SK-N-MC (cell line): Measurements from ENCODE around the gene USB1.

ENCODE experiments used
- DNase-seq: peaks from one replicate; pipeline ENCODE4 v3.0.0-alpha.2; 2011; ENCODE audit warnings: low read depth, low spot score
- H3K27ac ChIP-seq: fragments of 200-600 bp; sonication (generic); 2 replicates; pipeline ENCODE4 v1.5.1; 2016; ENCODE audit warnings: mixed run types
- H3K36me3 ChIP-seq: fragments of 200-600 bp; sonication (generic); 2 replicates; pipeline ENCODE4 v1.6.1; 2017; ENCODE audit warnings: antibody characterized with exemption, low read length, mixed read lengths; ENCODE audit not compliant: insufficient read depth
- H3K4me3 ChIP-seq: fragments of 200-600 bp; sonication (generic); 2 replicates; pipeline ENCODE4 v1.5.1; 2016
- H3K9ac ChIP-seq: fragments of 200-600 bp; sonication (generic); 2 replicates; pipeline ENCODE4 v1.8.0; 2017; ENCODE audit warnings: mixed run types, mixed read lengths; ENCODE audit not compliant: insufficient read length
- H3K9me3 ChIP-seq: fragments of 200-600 bp; sonication (generic); 2 replicates; pipeline ENCODE4 v1.6.1; 2017; ENCODE audit warnings: low read depth, mild to moderate bottlenecking, antibody characterized with exemption, low read length, moderate library complexity, mixed read lengths
- EZH2 ChIP-seq: fragments of 200-600 bp; sonication (generic); IDR thresholded peaks from one replicate; pipeline ENCODE4 v1.6.1; 2017; ENCODE audit warnings: antibody characterized with exemption
- FOXP2 ChIP-seq: optimal IDR thresholded peaks from 2 replicates; pipeline ENCODE3; 2011; ENCODE audit warnings: mild to moderate bottlenecking, moderate library complexity; ENCODE audit not compliant: insufficient read depth; ENCODE audit errors: extremely low read length, control extremely low read depth
- POLR2AphosphoS5 ChIP-seq: IDR thresholded peaks from 2 replicates; pipeline ENCODE4 v1.6.1; 2012; ENCODE audit warnings: mild to moderate bottlenecking, low read depth, low read length, borderline replicate concordance

The USB1 gene

DNA sequence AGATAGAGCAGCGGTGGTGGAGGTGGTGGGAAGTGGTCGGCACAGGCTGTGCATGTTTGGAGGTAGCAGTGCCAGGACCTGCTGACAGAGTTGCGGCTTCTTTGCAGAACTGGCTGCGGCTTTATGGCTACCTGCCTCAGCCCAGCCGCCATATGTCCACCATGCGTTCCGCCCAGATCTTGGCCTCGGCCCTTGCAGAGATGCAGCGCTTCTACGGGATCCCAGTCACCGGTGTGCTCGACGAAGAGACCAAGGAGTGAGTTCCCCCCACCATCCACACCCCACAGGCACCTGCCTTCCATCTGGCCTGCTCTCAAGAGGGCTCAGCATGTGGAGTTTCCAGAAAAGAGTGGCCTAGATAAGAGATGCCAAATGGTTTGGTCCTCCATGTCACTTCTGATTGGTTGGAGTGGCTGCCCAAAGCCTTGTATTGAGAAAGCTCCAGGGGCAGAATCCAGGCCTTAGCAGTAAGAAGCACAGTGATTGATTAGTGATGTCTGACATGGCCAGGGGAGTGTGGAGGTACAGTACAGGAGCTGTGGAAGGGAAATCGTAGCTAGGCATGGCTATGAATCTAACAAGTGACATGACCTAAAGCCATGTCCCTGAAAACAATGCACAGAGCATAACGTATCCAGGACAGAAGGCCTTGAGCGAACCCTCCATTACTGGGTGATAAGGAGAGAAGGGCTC lies 36.3 kb downstream of the USB1 start:
- Histone ChIP-seq H3K4me3 (no peak overlapping the region), H3K27ac (no peak overlapping the region), H3K36me3 (no peaks in the 10 kb centered on the region), H3K9ac (no peak overlapping the region), H3K9me3 (no peaks in the 10 kb centered on the region)
- no peak for TF ChIP-seq FOXP2
- TF ChIP-seq POLR2AphosphoS5 = no peak
- TF ChIP-seq EZH2 = no peak
- DNase-seq = no peak

DNA sequence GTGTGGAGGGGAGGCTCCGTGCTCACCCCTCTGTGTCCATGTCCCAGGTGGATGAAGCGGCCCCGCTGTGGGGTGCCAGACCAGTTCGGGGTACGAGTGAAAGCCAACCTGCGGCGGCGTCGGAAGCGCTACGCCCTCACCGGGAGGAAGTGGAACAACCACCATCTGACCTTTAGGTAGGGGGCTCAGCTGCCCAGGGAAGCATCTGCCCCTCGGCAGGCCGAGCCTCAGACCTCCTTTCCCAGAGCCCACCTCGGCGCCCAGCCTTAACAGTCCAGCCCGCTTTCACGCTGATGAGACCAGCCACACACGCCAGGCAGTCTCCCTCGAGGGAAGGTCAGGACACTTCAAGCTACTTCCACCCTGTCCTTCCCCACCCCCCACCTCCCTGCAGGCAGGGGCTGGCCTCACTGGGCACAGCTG lies 37.0 kb downstream of the USB1 start:
- no peak overlapping the region for H3K9ac ChIP-seq
- no peaks in the 10 kb centered on the region for H3K36me3 ChIP-seq
- H3K9me3 ChIP-seq = no peaks in the 10 kb centered on the region
- no peak for DNase-seq
- H3K4me3 ChIP-seq = no peak overlapping the region
- H3K27ac ChIP-seq = no peak overlapping the region
- TF ChIP-seq POLR2AphosphoS5 (no peak), FOXP2 (no peak), EZH2 (no peak)

DNA sequence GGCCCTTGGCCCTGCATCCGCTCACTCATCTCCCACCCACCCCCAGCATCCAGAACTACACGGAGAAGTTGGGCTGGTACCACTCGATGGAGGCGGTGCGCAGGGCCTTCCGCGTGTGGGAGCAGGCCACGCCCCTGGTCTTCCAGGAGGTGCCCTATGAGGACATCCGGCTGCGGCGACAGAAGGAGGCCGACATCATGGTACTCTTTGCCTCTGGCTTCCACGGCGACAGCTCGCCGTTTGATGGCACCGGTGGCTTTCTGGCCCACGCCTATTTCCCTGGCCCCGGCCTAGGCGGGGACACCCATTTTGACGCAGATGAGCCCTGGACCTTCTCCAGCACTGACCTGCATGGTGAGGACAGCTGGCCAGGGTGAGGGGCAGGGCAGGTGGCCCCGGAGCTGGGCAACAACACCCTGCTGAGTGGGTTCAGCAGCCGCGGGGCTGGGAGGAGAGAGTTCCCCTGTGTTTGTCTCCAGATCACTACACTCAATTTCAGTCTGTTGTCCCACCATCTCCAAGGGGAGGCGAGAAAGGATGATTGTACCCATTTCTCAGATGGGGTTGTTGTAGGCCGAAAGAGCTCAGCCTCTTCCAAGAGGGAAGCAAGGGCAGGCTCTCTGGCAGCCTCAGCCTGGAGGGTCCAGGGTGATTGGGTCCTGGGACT lies 38.8 kb downstream of the USB1 start:
- no peaks in the 10 kb centered on the region for H3K9me3 ChIP-seq
- H3K27ac ChIP-seq = no peak overlapping the region
- no peak overlapping the region for H3K4me3 ChIP-seq
- no peak for DNase-seq
- no peak for TF ChIP-seq POLR2AphosphoS5
- TF ChIP-seq FOXP2 = no peak
- TF ChIP-seq EZH2 = no peak
- H3K36me3 ChIP-seq = no peaks in the 10 kb centered on the region
- H3K9ac ChIP-seq = no peak overlapping the region

DNA sequence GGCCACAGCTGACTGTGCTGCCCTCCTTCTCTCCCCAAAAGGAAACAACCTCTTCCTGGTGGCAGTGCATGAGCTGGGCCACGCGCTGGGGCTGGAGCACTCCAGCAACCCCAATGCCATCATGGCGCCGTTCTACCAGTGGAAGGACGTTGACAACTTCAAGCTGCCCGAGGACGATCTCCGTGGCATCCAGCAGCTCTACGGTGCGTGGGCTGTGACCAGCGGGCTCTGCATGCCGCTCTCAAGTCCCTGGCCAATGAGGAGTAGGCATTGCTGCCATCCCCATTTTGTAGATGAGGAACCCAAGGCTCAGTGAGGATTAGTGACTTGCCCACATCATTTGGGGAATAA lies 39.3 kb downstream of the USB1 start:
- TF ChIP-seq FOXP2 (no peak), POLR2AphosphoS5 (no peak), EZH2 (no peak)
- H3K9me3 ChIP-seq = no peaks in the 10 kb centered on the region
- H3K9ac ChIP-seq = no peak overlapping the region
- no peak overlapping the region for H3K4me3 ChIP-seq
- no peak overlapping the region for H3K27ac ChIP-seq
- no peaks in the 10 kb centered on the region for H3K36me3 ChIP-seq
- no peak for DNase-seq

DNA sequence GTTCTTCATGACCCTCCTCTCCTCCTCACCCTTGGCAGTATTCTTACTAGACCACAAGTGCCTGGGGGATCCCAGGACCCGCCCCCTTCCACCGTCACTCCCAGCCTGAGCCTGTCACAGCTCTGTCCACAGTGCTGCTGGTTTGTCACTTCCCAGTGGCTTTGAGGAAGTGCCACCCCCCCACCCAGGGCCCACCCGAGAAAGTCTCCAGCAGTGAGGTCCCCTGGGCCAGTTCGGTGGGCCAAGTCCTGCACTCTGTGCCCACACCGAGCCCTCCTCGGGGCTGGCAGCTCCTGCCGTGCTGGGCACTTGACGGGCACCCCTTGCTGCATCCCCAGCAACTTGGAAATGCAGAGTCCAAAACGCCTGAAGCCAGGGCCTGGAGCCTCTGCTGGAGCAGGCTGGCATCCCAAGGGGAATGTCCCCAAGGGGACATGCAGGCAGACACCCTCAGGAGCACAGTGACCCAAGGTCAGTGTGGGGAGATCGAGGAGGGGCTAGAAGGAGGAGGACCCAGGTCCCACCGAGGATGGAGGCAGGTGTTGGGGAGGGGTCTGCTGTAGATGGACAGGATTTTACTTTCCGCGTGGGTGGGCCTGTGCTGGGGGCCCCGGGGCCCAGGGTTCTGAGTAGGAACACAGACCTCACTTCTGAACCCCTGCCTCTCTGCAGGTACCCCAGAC lies 39.9 kb downstream of the USB1 start:
- no peak overlapping the region for H3K9ac ChIP-seq
- H3K27ac ChIP-seq = no peak overlapping the region
- DNase-seq = no peak
- no peak overlapping the region for H3K4me3 ChIP-seq
- no peaks in the 10 kb centered on the region for H3K9me3 ChIP-seq
- H3K36me3 ChIP-seq = no peaks in the 10 kb centered on the region
- TF ChIP-seq EZH2 (no peak), POLR2AphosphoS5 (no peak), FOXP2 (no peak)

DNA sequence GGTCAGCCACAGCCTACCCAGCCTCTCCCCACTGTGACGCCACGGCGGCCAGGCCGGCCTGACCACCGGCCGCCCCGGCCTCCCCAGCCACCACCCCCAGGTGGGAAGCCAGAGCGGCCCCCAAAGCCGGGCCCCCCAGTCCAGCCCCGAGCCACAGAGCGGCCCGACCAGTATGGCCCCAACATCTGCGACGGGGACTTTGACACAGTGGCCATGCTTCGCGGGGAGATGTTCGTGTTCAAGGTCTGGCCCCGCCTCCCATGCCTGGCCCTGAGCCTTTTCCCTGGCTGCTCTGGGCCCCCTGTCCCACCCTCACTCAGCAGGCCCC lies 40.4 kb downstream of the USB1 start:
- TF ChIP-seq EZH2 (no peak), FOXP2 (no peak)
- Histone ChIP-seq H3K9me3 (no peaks in the 10 kb centered on the region), H3K36me3 (no peaks in the 10 kb centered on the region), H3K4me3 (no peak overlapping the region), H3K9ac (no peak overlapping the region), H3K27ac (no peak overlapping the region)
- no peak for DNase-seq

DNA sequence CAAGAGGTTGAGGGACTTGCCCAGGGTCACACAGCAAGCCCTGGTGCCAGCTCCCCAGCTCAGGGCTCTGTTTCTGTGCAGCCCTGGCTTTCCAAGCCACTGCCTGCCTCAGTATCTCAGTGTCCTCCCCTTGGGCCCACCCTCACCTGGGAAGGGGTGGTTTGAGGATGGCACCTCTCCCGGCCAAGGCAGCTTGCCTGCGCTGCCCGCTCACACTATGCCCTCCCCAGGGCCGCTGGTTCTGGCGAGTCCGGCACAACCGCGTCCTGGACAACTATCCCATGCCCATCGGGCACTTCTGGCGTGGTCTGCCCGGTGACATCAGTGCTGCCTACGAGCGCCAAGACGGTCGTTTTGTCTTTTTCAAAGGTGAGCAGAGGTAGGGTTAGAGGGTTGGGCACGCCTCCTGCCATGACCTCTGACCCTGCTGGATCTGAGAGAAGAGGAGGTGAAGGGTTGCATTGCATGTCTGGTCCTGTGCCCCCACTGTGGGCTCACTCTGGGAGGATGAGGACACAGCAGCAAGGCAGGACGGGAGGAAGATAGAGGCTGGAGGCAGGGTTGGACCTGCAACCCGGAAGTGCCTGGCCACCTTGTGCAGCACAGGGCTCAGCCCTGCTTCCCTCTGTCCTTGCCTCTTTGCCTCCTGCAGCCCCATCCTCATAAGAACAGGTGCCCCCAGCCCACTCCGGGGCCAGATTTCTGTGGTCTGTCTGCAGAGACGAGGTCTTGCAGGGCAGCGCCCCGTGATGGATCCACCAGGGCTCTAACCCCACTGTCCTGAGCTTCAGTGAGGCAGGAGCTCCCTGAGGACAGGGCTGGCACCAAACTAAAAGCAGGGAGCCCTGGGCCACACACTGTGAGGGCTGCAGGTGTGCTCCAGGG lies 41.0 kb downstream of the USB1 start:
- Histone ChIP-seq H3K27ac (no peak overlapping the region), H3K36me3 (no peaks in the 10 kb centered on the region), H3K9ac (no peak overlapping the region), H3K4me3 (no peak overlapping the region), H3K9me3 (no peaks in the 10 kb centered on the region)
- DNase-seq = no peak
- no peak for TF ChIP-seq EZH2
- no peak for TF ChIP-seq FOXP2
- TF ChIP-seq POLR2AphosphoS5 = no peak

DNA sequence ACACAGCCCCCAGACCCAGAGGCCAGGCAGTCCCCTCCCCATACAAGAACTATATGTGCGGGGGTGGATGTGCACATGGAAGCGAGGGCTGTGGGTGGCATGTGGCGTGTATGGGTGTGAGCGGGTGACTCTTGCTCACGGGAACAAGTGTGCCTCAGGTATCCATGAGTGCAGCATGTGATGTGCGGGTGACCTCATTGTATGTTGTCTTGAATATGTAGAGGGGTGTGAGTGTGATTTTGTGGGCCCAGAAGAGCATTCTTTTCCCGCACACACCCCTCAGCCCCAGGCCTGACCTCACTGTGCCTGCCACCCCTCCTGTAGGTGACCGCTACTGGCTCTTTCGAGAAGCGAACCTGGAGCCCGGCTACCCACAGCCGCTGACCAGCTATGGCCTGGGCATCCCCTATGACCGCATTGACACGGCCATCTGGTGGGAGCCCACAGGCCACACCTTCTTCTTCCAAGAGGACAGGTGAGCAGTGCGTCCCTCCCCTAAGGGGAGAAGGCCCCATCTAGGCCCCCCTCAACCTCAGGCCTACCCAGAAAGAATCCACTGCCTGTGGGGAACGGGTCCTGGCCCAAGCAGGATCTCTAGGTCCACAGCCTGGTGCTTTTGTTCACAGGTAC lies 41.8 kb downstream of the USB1 start:
- Histone ChIP-seq H3K27ac (no peak overlapping the region), H3K9ac (no peak overlapping the region), H3K4me3 (no peak overlapping the region), H3K36me3 (no peaks in the 10 kb centered on the region), H3K9me3 (no peaks in the 10 kb centered on the region)
- no peak for DNase-seq
- TF ChIP-seq FOXP2 = no peak
- TF ChIP-seq POLR2AphosphoS5 = no peak
- no peak for TF ChIP-seq EZH2
